ENCODE data around the gene TFPI.

Gene TFPI

DNA sequence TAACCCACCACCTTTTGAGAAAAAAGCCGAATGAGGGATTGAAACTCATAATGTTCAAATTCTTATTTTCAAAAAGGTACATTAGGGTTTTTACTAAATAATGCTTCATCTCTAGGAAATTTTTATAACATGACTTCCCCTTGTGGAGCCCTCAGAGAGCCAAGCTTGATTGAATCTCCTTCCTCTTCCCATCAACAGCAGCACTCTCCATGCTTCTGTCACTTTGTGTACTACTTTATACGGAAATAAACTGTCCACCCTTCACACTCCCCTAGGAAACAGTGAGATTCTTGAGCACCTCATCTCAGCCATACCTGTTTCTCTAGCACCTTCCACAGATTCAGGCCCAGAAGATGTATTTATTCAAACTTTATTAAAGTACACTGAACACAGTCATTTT is 51.8 kb downstream of the TFPI start:
- H3K9me3 ChIP-seq (ENCODE audit: control insufficient read depth, insufficient read depth, low read length), result no peaks in the 10 kb centered on the region
- no peak overlapping the region for H3K27ac ChIP-seq (ENCODE audit: low read length)
- H3K4me1 ChIP-seq (ENCODE audit: control insufficient read depth, insufficient read depth, low read length), result no peaks in the 10 kb centered on the region; the same call in 1 of the 2 replicates
- H3K4me3 ChIP-seq (ENCODE audit: low read length), result no peak overlapping the region
- DNase-seq (ENCODE audit: low read depth, low spot score), result no peak
- no peaks in the 10 kb centered on the region for H3K36me3 ChIP-seq (ENCODE audit: control insufficient read depth, insufficient read depth, low read length)
- no CpG with 5 or more reads among the region's 2 CpGs for WGBS (ENCODE audit: insufficient coverage, insufficient read length)
- H3K27me3 ChIP-seq (ENCODE audit: control insufficient read depth, insufficient read depth, low read length), result no peaks in the 10 kb centered on the region

DNA sequence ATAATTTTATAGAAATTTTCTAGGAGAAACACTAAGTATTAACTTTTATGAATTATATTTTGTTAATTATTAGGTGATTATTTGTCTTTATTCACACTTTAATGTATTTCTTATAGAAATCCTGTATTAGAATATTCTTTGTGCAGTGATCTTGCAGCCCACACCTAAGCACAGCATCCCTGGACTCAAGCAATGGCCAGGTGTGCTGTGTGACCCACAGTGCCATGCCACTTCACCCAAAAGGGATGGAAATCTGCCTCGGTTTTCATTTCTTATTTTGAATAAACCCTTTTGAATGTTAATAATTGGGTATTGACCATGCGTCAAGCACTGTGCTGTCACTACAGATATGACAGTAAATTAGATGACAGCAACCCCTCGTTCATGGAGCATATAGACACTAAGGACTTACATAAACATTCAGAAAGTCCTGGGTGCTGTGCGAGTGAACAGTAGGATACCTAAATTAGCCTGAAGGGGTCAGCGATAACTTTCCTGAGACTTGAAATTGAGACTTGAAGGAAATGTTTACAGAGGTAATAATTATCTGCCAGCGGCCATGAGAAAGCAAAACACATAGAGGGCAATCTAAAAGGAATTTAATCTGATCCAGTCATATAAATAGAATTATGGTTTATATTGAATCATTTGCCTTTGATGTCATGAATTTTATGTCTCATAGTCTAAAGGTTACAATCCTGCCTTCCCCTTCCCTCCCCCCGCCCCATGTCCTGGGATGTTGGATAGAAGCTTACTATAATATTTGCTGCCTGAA is 53.5 kb downstream of the TFPI start:
- WGBS (ENCODE audit: insufficient coverage, insufficient read length), result no CpG with 5 or more reads among the region's 7 CpGs
- Histone ChIP-seq H3K4me1 (ENCODE audit: control insufficient read depth, insufficient read depth, low read length) (no peaks in the 10 kb centered on the region; the same call in 1 of the 2 replicates), H3K27me3 (ENCODE audit: control insufficient read depth, insufficient read depth, low read length) (no peaks in the 10 kb centered on the region), H3K27ac (ENCODE audit: low read length) (no peak overlapping the region), H3K9me3 (ENCODE audit: control insufficient read depth, insufficient read depth, low read length) (no peaks in the 10 kb centered on the region), H3K36me3 (ENCODE audit: control insufficient read depth, insufficient read depth, low read length) (no peaks in the 10 kb centered on the region), H3K4me3 (ENCODE audit: low read length) (no peak overlapping the region)
- no peak for DNase-seq (ENCODE audit: low read depth, low spot score)

DNA sequence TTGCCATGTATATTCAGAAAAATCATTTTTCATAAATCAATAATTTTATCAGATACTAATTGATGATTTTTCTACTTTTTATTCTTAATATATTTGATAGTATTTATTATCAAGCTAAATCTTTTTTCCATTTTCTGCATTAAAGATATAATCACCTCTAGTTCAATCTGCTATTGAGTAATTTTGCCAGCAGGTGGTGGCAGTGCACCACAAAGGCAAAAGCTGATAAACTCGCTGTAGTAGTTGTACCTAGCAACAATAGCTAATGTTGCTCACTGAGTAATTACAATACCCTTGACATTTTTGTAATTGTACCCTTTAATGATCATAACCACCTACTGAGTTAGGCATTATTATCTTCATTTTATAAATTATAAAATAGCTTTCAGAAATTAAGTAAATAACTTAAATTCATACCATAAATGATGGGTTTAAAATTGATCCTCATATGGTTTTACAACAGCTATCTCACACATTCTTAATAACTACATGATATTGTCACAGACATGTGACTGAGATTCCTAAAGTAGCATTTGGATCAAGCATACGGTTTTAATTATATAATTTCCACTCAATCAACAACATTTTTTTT is 54.2 kb downstream of the TFPI start:
- no peak for DNase-seq (ENCODE audit: low read depth, low spot score)
- H3K4me3 ChIP-seq (ENCODE audit: low read length), result no peak overlapping the region
- no peaks in the 10 kb centered on the region for H3K27me3 ChIP-seq (ENCODE audit: control insufficient read depth, insufficient read depth, low read length)
- H3K4me1 ChIP-seq (ENCODE audit: control insufficient read depth, insufficient read depth, low read length), result no peaks in the 10 kb centered on the region; the same call in 1 of the 2 replicates
- H3K27ac ChIP-seq (ENCODE audit: low read length), result no peak overlapping the region
- no peaks in the 10 kb centered on the region for H3K36me3 ChIP-seq (ENCODE audit: control insufficient read depth, insufficient read depth, low read length)
- WGBS (ENCODE audit: insufficient coverage, insufficient read length), result 100% methylated on average over 1 of the region's 2 CpGs
- no peaks in the 10 kb centered on the region for H3K9me3 ChIP-seq (ENCODE audit: control insufficient read depth, insufficient read depth, low read length)

DNA sequence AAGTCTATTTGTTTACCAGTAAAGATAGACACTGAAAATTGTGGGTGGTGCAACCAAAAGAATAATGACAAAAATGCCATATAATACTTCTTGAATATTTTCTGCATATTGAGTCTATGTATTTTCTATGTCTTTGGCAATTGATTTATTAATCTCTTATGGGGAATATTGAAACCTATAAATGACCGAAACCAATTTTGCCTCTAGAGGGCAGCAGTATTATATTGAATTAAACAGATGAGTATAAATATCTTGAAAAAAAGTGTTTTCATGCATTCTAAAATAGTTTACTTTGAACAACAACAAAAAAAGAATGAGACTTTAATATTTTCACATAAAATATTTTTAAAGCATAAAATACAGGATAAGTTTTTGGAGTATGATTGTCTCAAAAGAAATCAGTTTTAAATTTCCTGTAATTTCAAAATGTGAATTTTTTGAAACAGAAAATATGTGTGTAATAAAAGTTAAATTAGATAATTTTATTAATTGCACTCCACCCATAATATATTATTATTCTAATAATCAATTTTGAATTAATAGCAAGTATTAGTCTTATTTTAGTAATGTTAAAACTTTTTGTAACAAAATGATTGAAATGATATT is 56.3 kb downstream of the TFPI start:
- no peaks in the 10 kb centered on the region for H3K36me3 ChIP-seq (ENCODE audit: control insufficient read depth, insufficient read depth, low read length)
- no peak for DNase-seq (ENCODE audit: low read depth, low spot score)
- no peaks in the 10 kb centered on the region for H3K4me1 ChIP-seq (ENCODE audit: control insufficient read depth, insufficient read depth, low read length)
- no peak overlapping the region for H3K27ac ChIP-seq (ENCODE audit: low read length)
- H3K9me3 ChIP-seq (ENCODE audit: control insufficient read depth, insufficient read depth, low read length), result no peaks in the 10 kb centered on the region; the same call in 1 of the 2 replicates
- H3K27me3 ChIP-seq (ENCODE audit: control insufficient read depth, insufficient read depth, low read length), result no peaks in the 10 kb centered on the region
- no peak overlapping the region for H3K4me3 ChIP-seq (ENCODE audit: low read length)
- whole genome bisulfite sequencing (ENCODE audit: insufficient coverage, insufficient read length), result no CpG with 5 or more reads among the region's 1 CpG

DNA sequence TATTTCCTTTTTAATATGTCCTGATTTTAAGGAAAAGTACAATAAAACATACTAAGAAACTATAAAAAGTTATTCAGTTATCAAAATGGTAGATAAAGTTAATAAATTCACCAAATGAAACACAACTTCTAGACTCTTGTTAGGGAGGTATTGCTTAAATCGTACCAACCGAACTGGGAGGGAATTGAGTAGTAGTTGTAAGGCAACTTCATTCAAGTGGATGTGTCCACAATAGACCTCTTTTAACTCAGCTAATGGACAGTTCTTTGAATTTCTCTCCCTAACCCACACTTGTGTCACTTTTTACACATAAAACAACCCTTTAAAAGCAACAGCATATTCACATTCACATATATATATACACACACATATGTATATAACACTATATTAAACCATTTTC is 57.1 kb downstream of the TFPI start:
- no peak overlapping the region for H3K27ac ChIP-seq (ENCODE audit: low read length)
- no peaks in the 10 kb centered on the region for H3K36me3 ChIP-seq (ENCODE audit: control insufficient read depth, insufficient read depth, low read length)
- H3K27me3 ChIP-seq (ENCODE audit: control insufficient read depth, insufficient read depth, low read length), result no peaks in the 10 kb centered on the region

DNA sequence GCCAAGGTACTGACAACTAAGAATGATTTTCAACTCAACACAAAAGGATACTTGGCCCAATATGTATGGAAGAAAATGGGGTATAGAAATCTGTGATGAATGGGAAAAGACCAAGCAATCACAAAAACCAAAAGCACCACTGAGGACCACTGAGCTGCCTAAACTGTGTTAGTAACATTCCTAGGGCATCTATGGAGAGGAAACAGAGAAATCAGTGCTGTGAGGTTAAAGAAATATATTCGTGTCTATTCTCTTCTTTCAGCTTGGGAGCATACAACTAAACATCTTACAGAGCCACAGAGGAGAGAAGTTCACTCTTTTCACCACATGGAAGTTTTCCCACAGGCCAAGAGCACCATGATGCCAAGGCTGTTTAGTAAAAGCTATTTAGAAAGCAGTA is 58.9 kb downstream of the TFPI start:
- WGBS (ENCODE audit: insufficient coverage, insufficient read length), result no CpG with 5 or more reads among the region's 1 CpG
- H3K9me3 ChIP-seq (ENCODE audit: control insufficient read depth, insufficient read depth, low read length), result no peaks in the 10 kb centered on the region; the same call in 1 of the 2 replicates
- DNase-seq (ENCODE audit: low read depth, low spot score), result no peak
- H3K4me1 ChIP-seq (ENCODE audit: control insufficient read depth, insufficient read depth, low read length), result no peaks in the 10 kb centered on the region
- H3K4me3 ChIP-seq (ENCODE audit: low read length), result no peak overlapping the region
- no peaks in the 10 kb centered on the region for H3K27me3 ChIP-seq (ENCODE audit: control insufficient read depth, insufficient read depth, low read length)
- H3K27ac ChIP-seq (ENCODE audit: low read length), result no peak overlapping the region
- no peaks in the 10 kb centered on the region for H3K36me3 ChIP-seq (ENCODE audit: control insufficient read depth, insufficient read depth, low read length)

More for the DNA sequence above, 57.1 kb downstream of the TFPI start:
- no peak overlapping the region for H3K4me3 ChIP-seq (ENCODE audit: low read length)
- no CpG with 5 or more reads among the region's 2 CpGs for WGBS (ENCODE audit: insufficient coverage, insufficient read length)
- DNase-seq (ENCODE audit: low read depth, low spot score), result no peak
- no peaks in the 10 kb centered on the region; the same call in 1 of the 2 replicates for H3K9me3 ChIP-seq (ENCODE audit: control insufficient read depth, insufficient read depth, low read length)
- H3K4me1 ChIP-seq (ENCODE audit: control insufficient read depth, insufficient read depth, low read length), result no peaks in the 10 kb centered on the region

DNA sequence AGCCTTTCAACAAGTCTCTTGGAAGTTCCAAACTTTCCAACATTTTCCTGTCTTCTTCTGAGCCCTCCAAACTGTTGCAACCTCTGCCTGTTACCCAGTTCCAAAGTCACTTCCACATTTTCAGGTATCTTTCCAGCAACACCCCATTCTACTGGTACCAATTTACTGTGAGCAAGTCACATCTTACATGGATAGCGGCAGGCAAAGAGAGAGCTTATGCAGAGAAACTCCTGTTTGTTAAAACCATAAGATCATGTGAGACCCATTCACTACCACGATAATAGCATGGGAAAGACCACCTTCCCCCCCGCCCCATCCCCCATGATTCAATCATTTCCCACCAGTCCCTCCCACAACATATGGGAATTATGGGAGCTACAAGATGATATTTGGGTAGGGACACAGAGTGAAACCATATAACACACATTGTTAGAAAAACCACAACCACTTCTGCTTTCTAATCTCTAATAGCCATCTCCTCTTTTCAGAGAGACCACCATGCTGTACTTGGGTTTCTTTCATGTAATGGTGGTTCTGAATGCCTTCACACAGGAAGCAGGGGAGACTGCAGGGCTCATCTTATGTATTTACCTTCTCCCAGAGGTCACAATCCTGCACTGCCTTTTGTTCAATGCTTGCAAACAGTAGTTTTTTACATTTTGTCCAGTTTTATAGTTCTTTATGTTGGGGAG is 60.2 kb downstream of the TFPI start:
- Histone ChIP-seq H3K27me3 (ENCODE audit: control insufficient read depth, insufficient read depth, low read length) (no peaks in the 10 kb centered on the region), H3K9me3 (ENCODE audit: control insufficient read depth, insufficient read depth, low read length) (no peaks in the 10 kb centered on the region; the same call in 1 of the 2 replicates), H3K36me3 (ENCODE audit: control insufficient read depth, insufficient read depth, low read length) (no peaks in the 10 kb centered on the region), H3K27ac (ENCODE audit: low read length) (no peak overlapping the region), H3K4me3 (ENCODE audit: low read length) (no peak overlapping the region), H3K4me1 (ENCODE audit: control insufficient read depth, insufficient read depth, low read length) (no peaks in the 10 kb centered on the region)
- no peak for DNase-seq (ENCODE audit: low read depth, low spot score)
- no CpG with 5 or more reads among the region's 3 CpGs for WGBS (ENCODE audit: insufficient coverage, insufficient read length)

DNA sequence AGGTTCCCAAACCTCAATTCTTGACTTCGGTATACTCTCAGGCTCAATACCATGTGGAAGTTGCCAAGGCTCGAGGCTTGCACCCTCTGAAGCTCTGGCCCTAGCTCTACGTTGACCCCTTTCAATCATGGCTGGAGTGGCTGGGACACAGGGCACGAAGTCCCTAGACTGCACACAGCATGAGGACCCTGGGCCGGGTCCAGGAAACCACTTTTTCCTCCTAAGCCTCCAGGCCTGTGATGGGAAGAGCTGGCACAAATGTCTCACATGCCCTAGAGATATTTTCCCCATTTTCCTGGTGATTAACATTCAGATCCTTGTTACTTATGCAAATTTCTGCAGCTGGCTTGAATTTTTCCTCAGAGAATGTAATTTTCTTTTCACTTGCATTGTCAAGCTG is 61.1 kb downstream of the TFPI start:
- no peaks in the 10 kb centered on the region for H3K4me1 ChIP-seq (ENCODE audit: control insufficient read depth, insufficient read depth, low read length)
- H3K4me3 ChIP-seq (ENCODE audit: low read length), result no peak overlapping the region
- H3K27ac ChIP-seq (ENCODE audit: low read length), result no peak overlapping the region
- no CpG with 5 or more reads among the region's 5 CpGs for WGBS (ENCODE audit: insufficient coverage, insufficient read length)
- no peaks in the 10 kb centered on the region for H3K27me3 ChIP-seq (ENCODE audit: control insufficient read depth, insufficient read depth, low read length)
- H3K9me3 ChIP-seq (ENCODE audit: control insufficient read depth, insufficient read depth, low read length), result no peaks in the 10 kb centered on the region; the same call in 1 of the 2 replicates
- no peak for DNase-seq (ENCODE audit: low read depth, low spot score)
- no peaks in the 10 kb centered on the region for H3K36me3 ChIP-seq (ENCODE audit: control insufficient read depth, insufficient read depth, low read length)

DNA sequence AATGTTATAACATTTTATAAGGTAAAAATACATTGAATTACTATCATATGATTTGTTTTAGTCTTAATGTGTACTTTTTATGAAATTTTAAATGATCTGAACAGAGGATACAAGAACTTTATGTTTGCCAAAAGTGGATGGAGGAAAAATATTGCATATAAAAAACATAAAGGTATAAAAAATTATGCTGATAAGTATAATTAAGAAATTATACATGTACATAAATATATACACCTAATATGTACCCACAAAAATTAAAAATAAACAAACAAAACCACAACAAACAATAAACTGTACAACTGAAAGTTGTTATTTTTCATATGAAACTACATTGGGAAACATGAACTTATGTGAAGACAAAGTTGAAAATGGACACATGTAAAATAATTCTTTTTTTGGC is 68.0 kb downstream of the TFPI start:
- H3K4me3 ChIP-seq (ENCODE audit: low read length), result no peak overlapping the region
- H3K36me3 ChIP-seq (ENCODE audit: control insufficient read depth, insufficient read depth, low read length), result no peaks in the 10 kb centered on the region
- H3K27me3 ChIP-seq (ENCODE audit: control insufficient read depth, insufficient read depth, low read length), result no peaks in the 10 kb centered on the region

DNA sequence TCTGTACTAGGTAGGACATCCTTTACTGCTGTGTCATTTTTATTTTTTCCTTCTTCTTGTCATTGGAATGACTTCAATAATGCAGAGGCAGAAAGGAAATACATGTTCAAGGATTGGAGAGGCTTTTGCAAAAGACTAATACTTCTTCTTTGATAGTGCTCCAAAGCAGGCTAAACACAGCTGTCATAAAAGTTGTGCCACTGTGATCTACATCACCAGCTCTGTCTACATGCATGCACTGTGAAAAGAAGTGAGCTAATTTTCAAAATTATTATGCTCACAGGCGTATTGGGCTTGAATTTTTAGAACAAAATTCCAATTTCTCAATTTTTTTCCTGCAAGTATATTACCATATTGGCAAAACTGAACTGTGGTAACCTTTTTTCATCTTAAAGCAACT is 68.7 kb downstream of the TFPI start:
- WGBS (ENCODE audit: insufficient coverage, insufficient read length), result no CpG with 5 or more reads among the region's 1 CpG
- no peaks in the 10 kb centered on the region for H3K27me3 ChIP-seq (ENCODE audit: control insufficient read depth, insufficient read depth, low read length)
- no peaks in the 10 kb centered on the region for H3K36me3 ChIP-seq (ENCODE audit: control insufficient read depth, insufficient read depth, low read length)
- no peaks in the 10 kb centered on the region for H3K9me3 ChIP-seq (ENCODE audit: control insufficient read depth, insufficient read depth, low read length)
- H3K4me1 ChIP-seq (ENCODE audit: control insufficient read depth, insufficient read depth, low read length), result no peaks in the 10 kb centered on the region
- no peak for DNase-seq (ENCODE audit: low read depth, low spot score)
- no peak overlapping the region for H3K27ac ChIP-seq (ENCODE audit: low read length)
- H3K4me3 ChIP-seq (ENCODE audit: low read length), result no peak overlapping the region

More for the DNA sequence above, 68.0 kb downstream of the TFPI start:
- no peak for DNase-seq (ENCODE audit: low read depth, low spot score)
- Histone ChIP-seq H3K4me1 (ENCODE audit: control insufficient read depth, insufficient read depth, low read length) (no peaks in the 10 kb centered on the region), H3K27ac (ENCODE audit: low read length) (no peak overlapping the region), H3K9me3 (ENCODE audit: control insufficient read depth, insufficient read depth, low read length) (no peaks in the 10 kb centered on the region)

All from iPS DF 6.9 (cell line).